Stimulated activated CD4-positive, alpha-beta T cell treated with anti-CD3 and anti-CD28 coated beads, TNF-alpha, amount 100 ng/mL, for 4 hours (primary cell): ENCODE results near the gene CDKAL1.

Source experiments
- DNase-seq, 3 experiments: peaks; one replicate each; pipeline ENCODE4 v3.0.0-alpha.2; 2020; ENCODE audit warnings: low read depth in 3 of 3

CDKAL1 gene

DNA sequence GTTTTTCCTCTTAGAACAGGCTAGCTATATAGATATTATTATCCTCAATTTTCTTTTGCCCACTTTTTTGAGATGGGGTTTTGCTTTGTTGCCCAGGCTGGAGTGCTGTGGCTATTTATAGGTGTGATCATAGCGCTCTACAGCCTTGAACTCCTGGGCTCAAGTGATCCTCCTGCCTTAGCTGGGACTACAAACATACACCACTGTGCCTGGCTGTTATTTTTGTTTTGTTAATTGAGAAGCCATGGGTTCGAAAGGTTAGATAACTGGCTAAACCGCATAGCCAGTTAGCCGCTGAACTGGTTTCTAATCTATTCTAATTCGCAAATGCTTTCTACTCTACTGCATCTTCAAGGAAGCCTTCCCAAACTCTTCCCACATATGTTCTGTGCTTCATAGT, 425.8 kb downstream of the CDKAL1 start:
- no peak for DNase-seq

DNA sequence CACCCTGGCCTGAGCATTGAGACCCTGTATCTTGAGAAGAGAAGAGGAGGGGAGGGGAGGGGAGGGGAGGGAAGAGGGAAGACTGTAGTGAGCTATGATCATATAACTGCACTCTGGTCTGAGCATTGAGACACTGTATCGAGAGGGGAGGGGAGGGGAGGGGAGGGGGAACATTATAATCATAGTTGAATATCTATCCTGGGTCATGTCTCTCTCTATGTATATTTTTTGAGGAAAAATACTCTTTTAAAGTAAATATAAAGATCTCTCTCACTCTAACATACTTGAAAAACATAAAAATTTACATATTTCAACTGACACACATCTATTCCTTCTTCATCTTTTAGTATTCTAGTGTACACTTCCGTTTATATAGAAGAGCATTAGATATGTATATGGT, 431.0 kb downstream of the CDKAL1 start:
- no peak for DNase-seq

DNA sequence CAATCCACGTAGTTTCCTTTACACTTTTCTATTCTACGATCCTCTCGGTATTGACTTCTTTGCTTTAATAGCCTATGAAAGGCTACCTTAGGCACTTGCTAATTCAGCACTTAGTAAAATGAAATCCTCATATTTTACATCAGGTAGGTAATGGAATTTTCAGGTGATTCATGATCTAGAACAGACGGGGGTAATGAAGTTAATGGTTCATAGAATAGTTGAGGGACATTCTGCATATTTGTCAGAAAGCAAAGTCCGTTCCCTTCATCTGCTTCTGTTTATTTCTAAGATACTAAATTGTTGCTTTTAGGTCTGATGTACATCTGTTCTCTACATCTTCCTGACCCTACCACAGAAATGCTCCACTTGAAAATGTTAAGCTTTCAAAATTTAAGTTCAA, 431.7 kb downstream of the CDKAL1 start:
- DNase-seq, result no peak

DNA sequence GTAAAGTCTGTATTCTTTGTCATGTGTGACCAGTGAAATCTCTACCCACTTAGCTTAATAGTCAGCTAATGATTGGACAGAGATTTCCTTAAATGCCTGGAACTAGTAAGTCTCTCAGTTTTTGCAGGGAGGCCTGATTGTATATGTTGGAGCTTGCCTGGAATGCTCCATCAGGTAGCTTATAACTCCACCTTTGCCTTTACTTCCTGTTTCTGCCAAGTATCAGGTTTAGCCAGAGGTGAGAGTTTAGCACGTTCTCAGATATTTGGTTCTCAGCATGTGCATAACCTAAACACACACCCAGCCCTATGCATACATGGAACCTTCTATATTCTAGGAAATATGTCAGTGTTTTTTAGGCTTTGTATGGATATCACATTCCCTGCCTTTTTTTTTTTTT, 435.3 kb downstream of the CDKAL1 start:
- DNase-seq, result no peak

DNA sequence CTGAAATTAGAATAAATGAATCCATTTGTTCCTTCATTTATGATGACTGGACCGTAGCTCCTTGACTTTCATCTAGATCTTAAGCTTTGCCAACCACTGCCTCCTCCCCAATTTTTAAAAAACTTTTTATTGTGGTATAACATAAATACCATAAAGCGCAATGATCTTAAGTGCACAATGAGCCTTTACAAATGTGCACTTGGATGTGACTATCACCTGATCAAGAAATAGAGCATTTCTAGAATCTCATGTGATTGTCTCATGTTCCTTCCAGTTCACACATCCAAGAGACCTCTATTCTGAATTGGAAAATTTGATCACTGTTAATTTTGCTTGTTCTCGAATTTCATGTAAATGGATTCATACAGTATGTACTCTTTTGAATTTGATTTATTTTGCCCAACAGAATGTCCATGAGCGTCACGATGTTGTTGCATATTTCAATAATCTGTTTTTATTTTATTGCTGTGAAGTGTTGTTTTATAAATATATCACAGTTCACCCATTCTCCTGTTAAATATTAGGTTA, 442.2 kb downstream of the CDKAL1 start:
- DNase-seq, result no peak

DNA sequence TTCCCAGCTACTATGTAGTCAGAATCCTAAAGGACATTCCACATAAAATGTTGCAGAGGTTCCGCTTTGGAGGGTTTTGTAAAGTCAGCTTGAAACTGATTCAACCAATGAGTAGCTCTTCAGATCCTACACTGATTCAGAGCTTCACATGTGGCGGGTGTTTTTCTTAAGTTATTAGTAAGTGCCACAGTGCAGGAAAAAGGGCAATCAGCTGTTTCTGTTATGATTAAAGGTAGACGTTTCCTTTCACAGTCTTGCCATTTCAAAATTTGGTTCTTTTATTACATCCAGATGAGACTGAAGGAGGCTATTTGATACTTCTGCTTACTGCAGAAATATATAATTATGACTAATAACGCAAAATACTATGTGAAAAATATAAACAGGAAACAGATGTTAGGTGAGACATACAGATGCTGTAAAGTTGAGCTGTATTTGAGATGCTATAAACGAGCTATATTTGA, 443.9 kb downstream of the CDKAL1 start:
- DNase-seq, result no peak

DNA sequence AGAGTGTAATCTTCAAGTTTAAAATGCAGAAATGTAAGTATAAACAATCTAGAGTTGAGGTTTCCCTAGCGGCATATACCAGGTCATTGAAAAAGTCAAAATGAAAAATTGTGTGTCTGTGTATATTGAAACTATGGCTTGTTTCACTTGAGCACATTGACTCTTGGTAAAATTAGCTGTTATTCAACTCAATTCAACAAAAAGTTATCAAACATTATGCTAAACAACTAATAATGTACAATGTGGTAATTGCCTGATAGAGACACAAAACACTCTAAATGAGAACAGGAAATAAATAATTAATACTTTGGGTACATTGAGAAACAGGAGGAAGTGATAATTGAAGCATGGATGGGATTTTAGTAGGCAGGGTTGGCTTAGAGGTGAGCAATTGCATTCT, 444.8 kb downstream of the CDKAL1 start:
- DNase-seq, result no peak

DNA sequence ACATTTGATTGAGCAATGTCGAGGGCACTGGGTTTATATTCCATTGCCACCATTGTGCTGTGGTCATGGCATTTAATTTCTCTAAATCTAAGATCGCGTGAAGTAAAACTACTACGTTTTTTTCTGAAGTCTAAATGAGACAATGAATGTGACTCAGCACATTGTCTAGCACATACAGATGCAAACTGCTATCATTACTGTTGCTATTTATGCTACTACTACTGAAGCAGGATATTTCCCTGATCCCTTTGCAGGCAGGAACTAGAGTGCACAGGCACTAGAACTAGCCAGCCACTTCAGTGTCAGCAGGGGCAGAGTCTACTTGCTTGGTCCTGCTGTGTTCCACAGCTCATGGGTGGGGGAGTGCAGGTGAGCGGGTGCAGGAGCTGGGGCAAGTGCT, 449.7 kb downstream of the CDKAL1 start:
- no peak for DNase-seq

DNA sequence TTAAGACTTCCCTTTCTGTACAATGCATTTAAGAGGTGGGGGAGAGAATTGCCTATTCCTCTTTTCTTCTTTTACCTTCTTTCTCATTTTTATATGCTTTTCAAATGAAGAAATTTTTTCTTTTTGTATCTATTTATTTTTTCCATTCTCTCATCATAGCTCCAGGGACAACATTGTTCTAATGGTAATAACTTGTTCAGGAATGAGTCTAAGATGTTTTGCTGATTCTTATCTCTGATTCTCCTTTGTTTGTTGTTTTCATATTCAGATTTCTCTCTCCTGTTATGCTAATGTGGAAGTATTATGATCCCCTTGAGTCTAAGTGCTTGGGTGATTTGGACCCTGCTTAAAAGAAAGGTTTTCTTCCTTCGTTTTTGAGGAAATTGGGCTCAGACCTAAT, 451.6 kb downstream of the CDKAL1 start:
- no peak for DNase-seq

DNA sequence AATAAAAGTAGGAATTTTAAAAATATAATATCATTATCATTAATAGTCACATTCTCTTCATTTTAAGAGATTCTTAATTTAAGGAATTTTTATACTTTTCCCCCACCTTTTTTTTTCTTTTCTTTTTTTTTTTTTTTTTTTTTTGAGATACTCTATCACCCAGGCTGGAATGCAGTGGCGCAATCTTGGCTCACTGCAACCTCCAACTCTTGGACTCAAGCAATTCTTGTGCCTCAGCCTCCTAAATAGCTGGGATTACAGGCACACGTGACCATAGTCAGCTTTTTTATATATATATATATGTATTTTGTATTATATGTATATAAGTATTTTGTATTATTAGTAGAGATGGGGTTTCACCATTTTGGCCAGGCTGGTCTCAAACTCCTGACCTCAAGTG, 457.7 kb downstream of the CDKAL1 start:
- DNase-seq, result no peak

DNA sequence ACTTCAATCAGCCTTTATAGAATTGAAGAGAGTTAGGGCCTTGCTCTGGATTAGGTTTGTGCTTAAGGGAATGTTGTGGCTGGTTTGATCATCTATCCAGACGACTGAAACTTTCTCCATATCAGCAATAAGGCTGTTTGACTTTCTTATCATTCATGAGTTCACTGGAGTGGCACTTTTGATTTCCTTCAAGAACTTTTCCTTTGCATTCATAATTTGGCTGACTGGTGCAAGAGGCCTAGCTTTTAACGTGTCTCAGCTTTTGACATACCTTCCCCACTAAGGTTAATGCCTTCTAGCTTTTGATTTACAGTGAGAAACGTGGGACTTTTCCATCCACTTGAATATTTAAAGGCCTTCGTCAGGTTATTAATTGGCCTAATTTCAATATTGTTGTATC, 461.8 kb downstream of the CDKAL1 start:
- DNase-seq, result no peak

DNA sequence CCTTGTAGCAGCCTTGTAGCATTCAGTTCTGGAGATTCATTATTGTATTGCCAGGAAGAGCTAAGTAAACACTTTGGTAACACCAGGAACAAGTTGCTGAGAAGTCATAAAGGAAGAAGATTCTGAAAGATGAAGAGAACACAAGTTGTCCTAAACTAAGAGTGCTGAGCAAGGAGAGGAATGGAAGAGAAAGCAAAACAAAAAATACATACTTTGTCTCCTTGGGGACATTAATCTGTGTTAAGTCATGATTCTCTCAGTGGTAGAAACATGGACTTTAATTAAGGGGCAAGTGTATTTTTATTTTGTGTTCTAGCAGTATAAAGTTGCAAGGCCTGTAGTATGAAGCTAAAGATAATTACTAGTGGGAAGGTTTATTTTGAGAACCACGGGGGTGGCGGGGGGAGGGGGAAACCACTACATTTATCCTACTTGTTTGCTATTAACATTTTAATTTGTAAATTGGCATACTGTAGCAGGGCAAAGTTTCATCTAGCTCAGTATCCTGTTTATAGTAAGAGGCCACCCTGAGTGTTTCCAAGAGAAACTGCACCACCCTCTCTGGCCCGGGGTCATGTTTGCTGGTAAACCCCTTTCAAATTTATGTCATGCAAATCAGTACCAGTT, 463.0 kb downstream of the CDKAL1 start:
- no peak for DNase-seq

DNA sequence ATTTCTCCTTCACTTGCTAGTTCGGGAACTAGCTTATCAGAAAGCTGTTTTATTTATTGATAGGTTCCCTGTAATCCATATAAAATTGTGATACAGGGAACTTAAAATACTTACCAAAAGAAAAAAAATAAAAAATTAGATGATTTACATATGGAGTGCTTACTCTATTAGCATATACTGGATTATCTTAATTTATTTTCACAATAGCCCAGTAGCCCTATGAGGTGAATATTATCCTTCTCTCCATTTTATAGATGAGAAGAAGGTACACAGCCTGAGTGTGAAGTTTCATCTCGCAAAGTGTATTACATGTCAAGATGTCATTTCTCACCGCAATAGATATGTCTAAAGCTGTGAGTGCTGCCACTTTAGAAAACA, 463.5 kb downstream of the CDKAL1 start:
- no peak for DNase-seq

DNA sequence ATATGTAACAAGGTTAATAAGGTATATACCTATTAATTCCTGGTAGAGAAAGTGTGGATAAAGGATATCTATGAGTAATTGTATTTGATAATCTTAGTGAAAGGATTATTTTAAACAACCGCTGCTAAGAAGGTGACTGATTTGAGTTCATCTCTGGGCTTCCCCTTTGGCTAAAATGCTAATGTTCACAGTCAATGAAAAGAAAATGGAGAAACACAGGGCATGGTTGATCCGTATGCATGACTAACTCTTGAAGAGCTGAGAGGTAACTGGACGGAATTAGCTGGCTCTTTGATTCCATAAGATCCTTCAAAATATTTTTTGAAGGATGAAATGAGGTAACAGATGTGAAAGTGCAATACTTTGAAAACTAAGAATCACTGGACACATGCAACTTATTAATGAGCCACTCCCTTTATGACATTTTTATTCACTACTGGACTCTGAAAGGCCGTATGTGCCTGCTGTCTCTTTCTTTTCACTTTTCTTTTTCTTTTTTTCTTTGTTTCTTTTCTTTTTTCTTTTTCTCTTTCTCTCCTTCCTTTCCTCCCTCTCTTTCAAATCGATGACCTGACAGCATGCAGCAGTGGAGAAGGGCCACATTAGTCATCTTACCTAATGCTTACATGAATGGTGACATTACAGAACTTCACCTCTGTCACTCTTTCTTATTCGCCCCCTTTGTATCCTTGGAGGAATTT, 464.6 kb downstream of the CDKAL1 start:
- no peak for DNase-seq

DNA sequence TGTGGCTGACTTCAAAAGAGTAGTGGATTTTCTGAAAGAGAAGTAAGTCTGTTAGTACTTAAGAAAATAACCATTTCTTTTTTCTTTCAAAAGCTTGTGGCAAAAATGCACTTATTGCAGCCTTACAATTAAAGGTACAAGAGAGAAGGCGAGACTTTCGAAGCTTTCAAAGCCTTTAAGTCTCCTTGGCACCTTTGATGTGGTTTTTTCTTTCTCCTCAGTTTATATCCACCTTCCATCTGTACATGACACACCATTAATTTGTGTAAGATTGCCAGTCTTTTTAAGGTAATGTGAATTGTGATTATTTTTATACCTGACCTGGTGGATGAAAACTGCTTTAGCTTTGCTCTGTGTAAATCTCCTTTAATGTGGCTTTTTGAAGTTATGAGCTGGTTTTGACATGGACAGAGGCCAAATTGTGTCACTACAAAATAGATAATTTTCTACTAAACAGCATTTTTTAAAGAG, 466.1 kb downstream of the CDKAL1 start:
- DNase-seq, result no peak

DNA sequence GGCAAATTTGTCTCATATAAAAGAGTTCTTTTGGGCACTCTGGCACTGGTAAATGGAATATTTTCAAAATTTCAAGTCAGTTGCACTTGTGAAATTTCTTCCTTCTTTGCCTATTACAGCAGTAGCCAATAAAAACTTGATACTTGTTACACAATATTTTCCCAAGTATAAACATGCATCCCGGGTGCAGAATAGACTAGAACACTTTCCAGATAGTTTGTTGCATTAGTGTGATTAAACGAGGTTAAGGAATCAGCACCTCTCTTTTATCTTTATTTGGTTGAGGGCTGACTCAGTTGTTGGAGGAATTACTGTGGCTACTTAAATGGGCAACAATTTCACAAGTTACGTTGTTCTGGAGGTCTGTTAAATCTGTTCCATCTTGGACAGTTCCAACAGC, 467.5 kb downstream of the CDKAL1 start:
- DNase-seq, result no peak

DNA sequence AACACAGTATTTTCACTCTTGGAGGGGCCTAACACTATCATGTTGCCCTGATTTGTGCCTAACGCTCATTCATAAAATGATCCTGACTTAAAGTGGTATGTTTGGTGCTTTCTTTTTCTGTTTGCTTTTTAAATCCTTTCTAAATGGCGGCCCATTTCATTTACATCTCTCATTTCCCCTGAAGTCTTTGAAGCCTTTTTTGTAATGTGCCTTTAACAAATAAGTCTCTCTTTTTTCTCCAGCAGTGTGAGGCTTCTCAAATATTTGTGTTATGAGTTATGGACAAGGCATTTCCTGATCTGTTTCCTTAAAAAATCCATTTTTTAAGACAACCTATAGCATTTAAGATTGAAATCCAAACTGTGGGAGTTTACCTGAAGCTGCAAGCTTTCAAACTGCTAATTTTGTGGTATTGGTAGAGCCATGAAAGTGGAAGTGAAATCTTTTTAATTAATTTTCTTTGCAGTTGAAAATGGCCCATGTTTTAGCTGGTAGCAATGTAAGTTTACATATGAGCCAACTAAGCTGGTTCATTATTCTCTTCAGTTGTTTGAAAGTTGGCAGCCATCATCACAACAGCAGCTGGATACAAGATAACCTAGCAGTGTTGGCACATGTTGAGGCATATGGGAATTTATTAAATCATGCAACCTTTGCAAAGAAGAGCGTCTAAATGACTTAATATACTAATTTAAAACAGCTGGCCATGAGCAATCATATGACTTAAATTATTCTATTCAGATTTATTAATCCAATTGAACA, 469.7 kb downstream of the CDKAL1 start:
- DNase-seq, result no peak

DNA sequence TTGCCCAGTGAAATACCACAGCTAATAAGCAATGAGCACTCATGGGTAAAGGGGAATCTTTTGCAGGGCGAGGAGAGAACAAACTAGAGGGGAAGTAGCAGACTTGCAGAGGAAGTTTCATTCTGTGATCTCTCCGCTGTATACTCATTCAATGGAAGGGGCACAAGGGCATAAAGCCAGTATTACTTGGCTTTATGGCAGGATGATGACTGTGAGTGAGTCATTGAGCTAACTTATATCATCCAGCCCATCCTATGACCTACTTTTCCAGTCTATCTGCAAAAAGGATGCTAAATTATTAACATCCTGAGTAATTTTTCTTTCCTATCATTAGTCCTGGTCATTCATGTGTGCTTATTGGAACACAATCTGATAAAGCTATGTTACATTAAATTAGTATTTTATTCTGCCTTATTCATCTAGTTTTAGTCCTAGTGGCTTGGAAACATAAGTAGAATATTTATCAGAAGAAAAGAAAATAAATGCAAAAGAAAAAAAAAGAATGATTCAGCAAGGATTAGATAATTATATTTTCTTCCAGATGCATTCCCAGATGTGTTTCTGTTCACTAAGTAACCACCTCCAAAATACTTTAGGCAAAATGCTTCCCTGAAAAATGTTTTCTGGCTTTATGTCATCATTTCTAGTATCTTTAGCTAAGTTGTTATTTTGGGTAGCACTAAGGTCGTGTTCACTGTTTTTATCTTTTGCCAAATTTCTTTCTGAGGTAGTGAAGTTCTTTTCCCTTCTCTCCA, 471.7 kb downstream of the CDKAL1 start:
- DNase-seq, result no peak

DNA sequence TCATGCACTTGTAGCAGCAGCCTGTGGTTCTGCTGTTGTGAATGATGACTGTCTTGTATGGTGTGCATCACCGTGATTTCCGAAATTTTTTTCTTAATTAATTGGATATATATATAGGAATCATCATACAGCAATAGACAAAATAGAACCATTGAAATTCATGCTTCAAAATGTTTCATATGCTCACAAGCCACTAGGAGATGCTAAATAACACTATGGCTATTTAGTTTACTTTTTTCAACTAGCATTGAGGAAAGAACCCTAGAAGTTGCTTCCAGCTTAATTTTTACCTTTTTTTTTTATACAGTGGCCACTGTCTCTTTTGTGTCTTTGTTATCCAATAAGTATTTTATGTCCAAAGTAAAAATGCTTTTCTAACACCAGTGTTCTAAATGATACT, 485.4 kb downstream of the CDKAL1 start:
- no peak for DNase-seq

DNA sequence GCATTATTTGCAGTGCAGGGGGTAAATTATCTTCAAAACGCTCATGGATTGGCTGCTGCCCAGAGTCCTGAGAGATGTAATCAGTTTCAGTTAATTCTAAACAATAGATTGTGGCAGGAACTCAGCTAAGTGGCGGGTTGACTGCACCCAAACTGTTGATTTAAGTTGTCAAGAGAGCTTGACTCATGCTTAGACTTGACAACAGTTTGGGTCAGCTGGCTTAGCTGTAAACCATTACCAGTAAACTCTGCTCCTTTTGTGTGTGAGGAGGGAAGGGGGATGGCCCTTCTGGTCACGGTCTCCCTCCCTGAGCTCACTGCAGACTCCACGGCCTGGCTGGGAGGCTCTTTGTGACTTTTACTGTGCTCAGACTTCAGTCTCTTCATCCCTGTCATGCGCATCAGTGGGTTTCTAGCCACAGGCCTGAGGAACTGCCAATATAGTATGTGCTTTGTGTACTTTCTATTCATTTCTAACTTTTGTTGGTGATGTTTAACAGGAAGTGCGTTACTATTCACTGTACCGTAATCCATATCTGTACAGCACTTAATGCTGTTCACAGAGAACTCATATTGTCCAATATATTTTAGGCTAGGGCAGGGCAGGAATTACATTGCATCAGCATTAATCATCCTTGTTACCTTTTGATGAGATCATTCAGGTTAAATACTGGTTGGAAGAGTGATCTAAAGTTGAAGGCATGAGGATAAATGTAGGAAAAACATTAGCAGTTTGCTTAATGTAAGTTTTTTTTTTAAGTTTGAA, 488.3 kb downstream of the CDKAL1 start:
- DNase-seq, result no peak

DNA sequence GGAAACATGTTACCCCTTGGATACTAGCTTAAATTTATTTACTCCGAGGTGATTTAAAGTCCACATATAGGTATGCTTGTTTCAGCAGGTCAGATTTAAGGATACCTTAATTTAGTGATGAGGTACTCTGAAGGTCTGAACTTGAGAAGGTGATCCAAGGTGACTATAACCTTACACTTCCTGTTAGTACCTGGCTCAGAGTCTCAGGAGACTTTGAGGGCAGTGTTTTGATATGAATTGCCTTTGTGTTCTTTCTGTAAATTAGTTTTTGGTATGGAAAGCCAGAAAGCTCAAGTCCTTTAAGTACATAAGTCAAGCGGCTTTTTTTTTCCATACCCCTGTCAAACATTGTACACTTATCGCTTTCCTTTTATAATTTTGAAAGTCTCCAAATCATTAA, 489.0 kb downstream of the CDKAL1 start:
- DNase-seq, result no peak
